Neural cell (in vitro differentiated cells): ENCODE results near the gene ZNF853. TPM values are rescaled to one million over a fixed set of nuclear protein-coding genes. Genes with fewer than 3 reads are reported as not detected.

Experiments used
- H2AFZ ChIP-seq: fragments of 200-600, 300-800 bp; sonication (generic), shearing (Covaris generic); 2 replicates; pipeline ENCODE4 v1.6.0; 2014; ENCODE audit warnings: low read depth, mild to moderate bottlenecking, antibody characterized with exemption, low read length, moderate library complexity
- H3F3A ChIP-seq: fragments of 200-600 bp; shearing (Covaris generic); 2 replicates; pipeline ENCODE4 v1.6.1; 2016; ENCODE audit warnings: mild to moderate bottlenecking, moderate library complexity, mixed read lengths, antibody characterized with exemption, low read length; ENCODE audit not compliant: insufficient read depth, poor library complexity, severe bottlenecking
- H3K27ac ChIP-seq: fragments of 200-600, 300-800 bp; sonication (generic), shearing (Covaris generic); 2 replicates; pipeline ENCODE4 v1.5.1; 2014; ENCODE audit warnings: mild to moderate bottlenecking, low read length, moderate library complexity
- H3K27me3 ChIP-seq: fragments of 300-800, 200-600 bp; sonication (generic), shearing (Covaris generic); 2 replicates; pipeline ENCODE4 v1.6.0; 2014; ENCODE audit warnings: mild to moderate bottlenecking, low read depth, low read length, moderate library complexity; ENCODE audit not compliant: insufficient read depth
- H3K36me3 ChIP-seq: fragments of 300-800, 200-600 bp; sonication (generic), shearing (Covaris generic); 2 replicates; pipeline ENCODE4 v1.5.1; 2014; ENCODE audit warnings: mild to moderate bottlenecking, antibody characterized with exemption, low read length, moderate library complexity; ENCODE audit not compliant: insufficient read depth
- H3K4me2 ChIP-seq: fragments of 300-800, 200-600 bp; sonication (generic), shearing (Covaris generic); 2 replicates; pipeline ENCODE4 v1.6.0; 2014; ENCODE audit warnings: mild to moderate bottlenecking, low read length
- H3K4me3 ChIP-seq: fragments of 300-800, 200-600 bp; sonication (generic), shearing (Covaris generic); 2 replicates; pipeline ENCODE4 v1.5.1; 2014; ENCODE audit warnings: mild to moderate bottlenecking, low read length, moderate library complexity
- H3K79me2 ChIP-seq: fragments of 200-600 bp; shearing (Covaris generic); replicated peaks from 2 replicates; pipeline ENCODE4 v1.6.0; 2014; ENCODE audit warnings: mild to moderate bottlenecking, low read length, moderate library complexity; ENCODE audit not compliant: insufficient read depth
- H3K9ac ChIP-seq: fragments of 300-800, 200-600 bp; sonication (generic), shearing (Covaris generic); 2 replicates; pipeline ENCODE4 v1.6.1; 2016; ENCODE audit warnings: mild to moderate bottlenecking, low read length, mixed read lengths
- H3K9me2 ChIP-seq: fragments of 200-600 bp; shearing (Covaris generic); 2 replicates; pipeline ENCODE4 v1.6.1; 2016; ENCODE audit warnings: mild to moderate bottlenecking, low read length, mixed read lengths; ENCODE audit not compliant: insufficient read depth
- H3K9me3 ChIP-seq: fragments of 200-600, 300-800 bp; sonication (generic), shearing (Covaris generic); 2 replicates; pipeline ENCODE4 v1.6.1; 2016; ENCODE audit warnings: mild to moderate bottlenecking, mixed run types, low read length, moderate library complexity, mixed read lengths
- H4K20me1 ChIP-seq: fragments of 200-600 bp; shearing (Covaris generic); 2 replicates; pipeline ENCODE4 v1.6.1; 2016; ENCODE audit warnings: mild to moderate bottlenecking, mixed run types; ENCODE audit not compliant: insufficient read depth
- CTCF ChIP-seq: fragments of 450-650 bp; IDR thresholded peaks from 2 replicates; pipeline ENCODE4 v1.5.1; 2014; ENCODE audit warnings: antibody characterized with exemption, mild to moderate bottlenecking, moderate library complexity; ENCODE audit not compliant: poor library complexity, severe bottlenecking
- EP300 ChIP-seq: fragments of 450-650 bp; conservative IDR thresholded peaks from 2 replicates; pipeline ENCODE4 v1.6.1; 2014; ENCODE audit warnings: antibody characterized with exemption, mild to moderate bottlenecking, moderate library complexity; ENCODE audit not compliant: poor library complexity, severe bottlenecking
- EZH2 ChIP-seq: fragments of 200-600, 300-800 bp; shearing (Covaris generic), sonication (generic); IDR thresholded peaks from 2 replicates; pipeline ENCODE4 v1.6.1; 2014; ENCODE audit warnings: antibody characterized with exemption, low read length, borderline replicate concordance, mild to moderate bottlenecking; ENCODE audit not compliant: insufficient read depth, poor library complexity, severe bottlenecking
- MXI1 ChIP-seq: fragments of 450-650 bp; conservative IDR thresholded peaks from 2 replicates; pipeline ENCODE4 v1.6.1; 2014; ENCODE audit warnings: antibody characterized with exemption, mild to moderate bottlenecking; ENCODE audit not compliant: poor library complexity, severe bottlenecking
- POLR2AphosphoS5 ChIP-seq: IDR thresholded peaks from 2 replicates; pipeline ENCODE4 v1.6.1; 2012
- RAD21 ChIP-seq: fragments of 450-650 bp; conservative IDR thresholded peaks from 2 replicates; pipeline ENCODE4 v1.6.1; 2014; ENCODE audit warnings: antibody characterized with exemption, mild to moderate bottlenecking, moderate library complexity
- REST ChIP-seq: IDR thresholded peaks from 2 replicates; pipeline ENCODE4 v1.6.1; 2012; ENCODE audit warnings: borderline replicate concordance
- SMC3 ChIP-seq: fragments of 450-650 bp; conservative IDR thresholded peaks from 2 replicates; pipeline ENCODE4 v1.6.1; 2014; ENCODE audit warnings: antibody characterized with exemption, mild to moderate bottlenecking, moderate library complexity; ENCODE audit not compliant: poor library complexity
- TAF1 ChIP-seq: IDR thresholded peaks from 2 replicates; pipeline ENCODE4 v1.6.1; 2012; ENCODE audit warnings: low read depth
- polyA plus RNA-seq: library from polyadenylated mRNA; depleted of rRNA; stranded (reverse); fragments of >200 nt; gene quantifications from 2 replicates; pipeline ENCODE4 v1.2.3, GENCODE V29; 2014

ZNF853 gene
- polyA plus RNA-seq, 1 donor from 2014 or later = 8.7 TPM

- H3K4me2 ChIP-seq = no peak overlapping the region
These were observed 31.1 kb downstream of the ZNF853 start for GRCh38 chr7:6646465-6646864.

GRCh38 chr7:6647080-6647479 is 31.7 kb downstream of the ZNF853 start:
- H3K4me2 ChIP-seq = no peak overlapping the region
- H3K27ac ChIP-seq = no peak overlapping the region
- no peaks in the 10 kb centered on the region for H3K27me3 ChIP-seq
- H3K9me3 ChIP-seq = peaks cover 6% of the 10 kb centered on the region
- H3F3A ChIP-seq = no peaks in the 10 kb centered on the region
- H3K9ac ChIP-seq = no peak overlapping the region
- H3K9me2 ChIP-seq = no peaks in the 10 kb centered on the region
- H3K79me2 ChIP-seq = no peaks in the 10 kb centered on the region
- no peak overlapping the region for H2AFZ ChIP-seq
- no peak for TF ChIP-seq TAF1
- H4K20me1 ChIP-seq = no peaks in the 10 kb centered on the region
- H3K4me3 ChIP-seq = no peak overlapping the region
- peaks cover 15% of the 10 kb centered on the region for H3K36me3 ChIP-seq

More at GRCh38 chr7:6646465-6646864, 31.1 kb downstream of the ZNF853 start:
- TF ChIP-seq EZH2 (no peak), RAD21 (no peak), TAF1 (no peak), POLR2AphosphoS5 (no peak), SMC3 (no peak), MXI1 (no peak), REST (no peak), CTCF (no peak), EP300 (no peak)
- no peak overlapping the region for H3K4me3 ChIP-seq
- H3K27ac ChIP-seq = no peak overlapping the region
- no peak overlapping the region for H3K9ac ChIP-seq
- no peaks in the 10 kb centered on the region for H3F3A ChIP-seq
- no peak overlapping the region for H2AFZ ChIP-seq
- H3K27me3 ChIP-seq = no peaks in the 10 kb centered on the region
- no peaks in the 10 kb centered on the region for H4K20me1 ChIP-seq
- H3K9me3 ChIP-seq = peaks cover 6% of the 10 kb centered on the region
- no peaks in the 10 kb centered on the region for H3K9me2 ChIP-seq
- no peaks in the 10 kb centered on the region for H3K79me2 ChIP-seq
- H3K36me3 ChIP-seq = peaks cover 15% of the 10 kb centered on the region

- peaks cover 15% of the 10 kb centered on the region for H3K36me3 ChIP-seq
- TF ChIP-seq MXI1 (no peak), EZH2 (no peak), TAF1 (no peak), SMC3 (no peak), RAD21 (no peak), EP300 (no peak), POLR2AphosphoS5 (no peak), REST (no peak), CTCF (no peak)
These were observed 32.1 kb downstream of the ZNF853 start for GRCh38 chr7:6647541-6647940.

More at GRCh38 chr7:6647541-6647940, 32.1 kb downstream of the ZNF853 start:
- H3K9ac ChIP-seq = no peak overlapping the region
- no peaks in the 10 kb centered on the region for H3K27me3 ChIP-seq
- no peaks in the 10 kb centered on the region for H3K79me2 ChIP-seq
- H3K4me3 ChIP-seq = no peak overlapping the region
- H3K9me3 ChIP-seq = peaks cover 6% of the 10 kb centered on the region
- no peak overlapping the region for H2AFZ ChIP-seq
- H3K4me2 ChIP-seq = no peak overlapping the region
- H3F3A ChIP-seq = no peaks in the 10 kb centered on the region
- H3K9me2 ChIP-seq = no peaks in the 10 kb centered on the region
- no peak overlapping the region for H3K27ac ChIP-seq
- no peaks in the 10 kb centered on the region for H4K20me1 ChIP-seq
